ENCODE measurements around the gene HOXA4. TPM values are rescaled to one million over a fixed set of nuclear protein-coding genes. Genes with fewer than 3 reads are reported as not detected.

Gene HOXA4
- total RNA-seq, 4 donors from 2014 or later, result 1.3 to 2.9 (median 2.0) TPM

DNA sequence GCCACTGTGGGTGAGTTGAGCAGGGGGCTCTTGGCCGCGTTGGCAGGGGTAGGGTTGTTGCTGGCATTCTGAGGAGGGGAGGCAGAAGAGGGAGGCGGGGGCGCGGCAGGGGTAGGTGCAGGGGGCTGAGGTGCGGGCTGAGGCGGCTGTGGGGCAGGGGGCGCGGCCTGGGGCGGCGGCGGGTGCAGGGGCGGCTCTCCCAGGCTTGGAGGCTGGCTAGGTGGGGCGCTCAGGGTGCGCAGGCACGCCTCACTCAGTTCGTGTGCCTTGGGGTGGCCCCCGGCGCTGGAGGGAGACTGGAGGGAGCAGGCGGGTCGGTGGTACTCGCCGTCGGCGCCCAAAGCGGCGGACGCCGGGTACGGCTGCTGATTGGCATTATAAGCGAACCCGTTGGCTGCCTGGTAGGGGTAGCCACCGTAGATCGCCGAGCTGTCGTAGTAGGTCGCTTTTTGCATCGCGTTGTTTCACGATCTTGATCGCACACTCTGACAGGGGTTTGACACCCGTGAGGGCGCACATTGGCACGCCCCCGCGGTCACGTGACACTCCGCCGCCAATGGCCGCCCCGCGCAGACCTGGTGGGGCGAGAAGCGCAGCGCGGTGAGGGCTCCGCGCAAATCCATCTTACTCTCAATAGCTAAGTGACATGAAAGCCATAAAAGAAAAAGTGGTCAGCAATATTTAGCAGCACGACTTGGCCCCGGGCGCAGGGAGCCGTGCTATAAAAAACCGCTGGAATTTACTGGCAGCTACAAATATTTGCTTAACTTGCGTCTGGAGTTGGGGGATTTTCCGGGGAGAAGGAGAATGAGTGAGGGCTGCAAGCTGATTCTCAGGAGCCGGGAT lies 20.1 kb downstream of the HOXA4 start:
- WGBS, 2 donors, result 69% methylated on average over 60 to 66 of the region's 66 CpGs
- intact Hi-C loops (cut with DNase I; ENCODE audit: low total_unique reads), result no loop called here
- H3K4me3 ChIP-seq (ENCODE audit: low read depth, poor library complexity, severe bottlenecking), result no peak overlapping the region
- TF ChIP-seq, protein P1, sequence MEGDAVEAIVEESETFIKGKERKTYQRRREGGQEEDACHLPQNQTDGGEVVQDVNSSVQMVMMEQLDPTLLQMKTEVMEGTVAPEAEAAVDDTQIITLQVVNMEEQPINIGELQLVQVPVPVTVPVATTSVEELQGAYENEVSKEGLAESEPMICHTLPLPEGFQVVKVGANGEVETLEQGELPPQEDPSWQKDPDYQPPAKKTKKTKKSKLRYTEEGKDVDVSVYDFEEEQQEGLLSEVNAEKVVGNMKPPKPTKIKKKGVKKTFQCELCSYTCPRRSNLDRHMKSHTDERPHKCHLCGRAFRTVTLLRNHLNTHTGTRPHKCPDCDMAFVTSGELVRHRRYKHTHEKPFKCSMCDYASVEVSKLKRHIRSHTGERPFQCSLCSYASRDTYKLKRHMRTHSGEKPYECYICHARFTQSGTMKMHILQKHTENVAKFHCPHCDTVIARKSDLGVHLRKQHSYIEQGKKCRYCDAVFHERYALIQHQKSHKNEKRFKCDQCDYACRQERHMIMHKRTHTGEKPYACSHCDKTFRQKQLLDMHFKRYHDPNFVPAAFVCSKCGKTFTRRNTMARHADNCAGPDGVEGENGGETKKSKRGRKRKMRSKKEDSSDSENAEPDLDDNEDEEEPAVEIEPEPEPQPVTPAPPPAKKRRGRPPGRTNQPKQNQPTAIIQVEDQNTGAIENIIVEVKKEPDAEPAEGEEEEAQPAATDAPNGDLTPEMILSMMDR (IDR thresholded peaks at IDR 0.05), result no peak
- TF ChIP-seq POLR2A (IDR thresholded peaks at IDR 0.05), result no peak
- DNase-seq (ENCODE audit: low spot score in 2 of 2), result peak in 1 of 2 donors; percentile 84

DNA sequence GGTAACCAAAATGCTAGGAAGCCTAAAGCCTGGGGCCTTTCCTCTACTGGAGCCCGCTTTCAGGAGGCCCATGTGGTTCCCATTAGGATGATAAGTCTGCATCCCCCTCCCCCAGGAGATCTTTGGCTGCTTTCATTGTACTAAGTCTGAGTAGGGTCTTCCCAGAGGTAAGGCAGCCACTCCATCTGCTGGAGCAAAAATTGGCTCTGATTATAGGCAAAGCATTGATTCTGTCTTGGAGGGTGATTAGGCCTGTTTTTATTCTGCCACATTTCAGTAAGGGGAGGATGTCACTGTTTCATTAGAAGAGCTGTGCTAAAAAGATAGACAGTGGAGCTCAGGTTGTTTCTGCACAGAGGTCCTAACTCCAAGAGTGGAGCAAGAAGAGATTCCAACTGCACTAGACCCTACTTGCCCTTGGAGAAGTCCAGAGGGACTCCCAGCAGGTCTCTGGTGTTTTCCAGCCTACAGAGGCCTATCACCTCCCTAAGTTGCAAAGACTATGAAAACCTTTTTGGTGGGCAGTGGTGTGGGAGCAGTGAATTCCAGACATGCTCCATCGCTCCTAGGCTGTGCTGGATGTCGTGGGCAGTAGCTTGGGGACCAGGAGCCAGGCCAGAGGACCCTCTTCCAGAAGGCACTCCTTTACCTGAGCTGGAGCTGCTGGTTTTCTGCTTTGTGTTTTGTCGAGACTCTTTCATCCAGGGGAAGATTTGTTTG lies 20.9 kb downstream of the HOXA4 start:
- intact Hi-C loops (cut with DNase I; ENCODE audit: low total_unique reads), result no loop called here

DNA sequence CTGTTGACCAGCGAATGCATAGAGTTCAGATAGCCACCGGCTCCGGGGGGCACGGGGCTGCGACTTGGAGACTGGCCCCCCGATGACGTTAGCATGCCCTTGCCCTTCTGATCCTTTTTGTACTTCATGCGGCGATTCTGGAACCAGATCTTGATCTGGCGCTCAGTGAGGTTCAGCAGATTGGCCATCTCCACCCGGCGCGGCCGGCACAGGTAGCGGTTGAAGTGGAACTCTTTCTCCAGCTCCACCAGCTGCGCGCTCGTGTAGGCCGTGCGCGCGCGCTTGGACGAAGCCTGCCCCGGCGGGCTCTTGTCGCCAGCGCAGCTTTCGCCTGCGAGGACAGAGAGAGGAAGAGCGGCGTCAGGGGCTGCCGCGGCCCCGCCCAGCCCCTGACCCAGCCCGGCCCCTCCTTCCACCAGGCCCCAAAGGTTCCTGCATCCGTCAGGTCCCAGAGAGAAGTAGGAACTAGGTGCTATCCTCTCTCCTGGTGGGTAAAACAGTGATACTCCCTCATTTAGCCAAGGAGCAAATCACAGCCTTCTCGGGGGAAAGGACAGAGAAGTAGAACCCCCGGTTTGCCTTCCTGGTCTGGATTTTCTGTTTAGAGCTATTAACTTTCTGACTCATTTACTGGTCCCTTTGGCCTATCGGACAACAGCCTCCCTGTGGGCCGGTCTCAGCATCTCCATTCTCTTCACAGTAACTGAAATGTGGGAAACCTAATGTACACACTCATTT lies 22.0 kb downstream of the HOXA4 start:
- TF ChIP-seq, protein P1 (IDR thresholded peaks at IDR 0.05), result no peak
- TF ChIP-seq POLR2A (IDR thresholded peaks at IDR 0.05), result no peak
- 89% methylated on average over 40 to 41 of the region's 41 CpGs for WGBS, 2 donors
- DNase-seq (ENCODE audit: low spot score in 2 of 2), result peak in 1 of 2 donors; percentile 85
- H3K4me3 ChIP-seq (ENCODE audit: low read depth, poor library complexity, severe bottlenecking), result no peak overlapping the region
- intact Hi-C loops (cut with DNase I; ENCODE audit: low total_unique reads), result no loop called here

More for the DNA sequence above, 20.9 kb downstream of the HOXA4 start:
- 81 to 91% methylated on average over 4 of the region's 4 CpGs for WGBS, 2 donors
- DNase-seq (ENCODE audit: low spot score in 2 of 2), result no peak
- H3K4me3 ChIP-seq (ENCODE audit: low read depth, poor library complexity, severe bottlenecking), result no peak overlapping the region
- TF ChIP-seq, protein P1 (IDR thresholded peaks at IDR 0.05), result no peak
- no peak for TF ChIP-seq POLR2A (IDR thresholded peaks at IDR 0.05)

DNA sequence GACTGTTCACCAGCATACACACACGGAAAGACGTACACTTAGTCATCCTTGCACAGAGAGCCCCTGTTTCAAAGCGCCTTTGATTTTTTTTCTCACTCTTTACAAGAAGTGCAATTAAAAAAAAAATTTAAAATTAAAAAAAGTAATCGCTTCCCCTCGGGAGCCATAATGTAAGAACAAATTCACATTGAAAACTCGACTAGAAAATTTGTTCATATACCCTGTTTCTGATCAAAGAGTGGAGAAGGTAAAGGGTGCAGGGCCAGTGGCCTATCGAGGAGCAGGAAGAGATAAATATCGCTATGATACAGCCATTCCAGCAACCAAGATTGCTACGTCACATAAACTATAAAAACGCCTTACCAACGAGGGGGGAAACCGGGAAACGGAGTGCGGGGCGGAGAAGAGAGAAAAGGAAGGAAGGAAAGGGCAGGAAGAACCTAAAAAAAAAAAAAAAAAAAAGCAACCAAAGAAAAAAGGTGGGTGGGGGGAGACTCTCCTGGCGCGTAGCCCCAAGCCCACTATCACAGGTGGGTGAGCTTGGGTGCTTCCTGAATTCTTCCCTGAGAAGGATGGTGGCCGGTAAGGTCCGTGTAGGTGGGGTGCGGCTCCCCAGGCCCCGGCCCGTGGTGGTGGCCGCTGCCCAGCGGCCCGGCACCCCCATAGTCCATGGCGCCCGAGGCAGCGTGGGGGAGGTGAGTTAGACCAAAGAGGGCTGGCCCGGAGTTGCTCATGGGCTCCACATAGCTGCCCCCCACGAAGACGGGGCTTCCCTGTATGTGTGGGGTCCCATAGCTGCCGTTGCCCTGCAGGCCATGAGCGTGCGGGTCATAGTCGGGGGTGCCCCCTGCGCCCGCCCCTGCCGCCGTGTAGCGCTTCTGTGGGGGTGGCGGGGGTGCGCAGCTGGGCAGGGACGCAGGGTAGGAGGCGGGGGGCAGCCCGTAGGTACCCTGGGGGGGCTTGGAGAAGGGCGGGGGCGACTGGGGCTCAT lies 22.9 kb downstream of the HOXA4 start:
- peak in 1 of 2 donors; percentile 83 for DNase-seq (ENCODE audit: low spot score in 2 of 2)
- no peak overlapping the region for H3K4me3 ChIP-seq (ENCODE audit: low read depth, poor library complexity, severe bottlenecking)
- intact Hi-C loops (cut with DNase I; ENCODE audit: low total_unique reads), result no loop called here
- TF ChIP-seq POLR2A (IDR thresholded peaks at IDR 0.05), result no peak
- TF ChIP-seq, protein P1 (IDR thresholded peaks at IDR 0.05), result no peak
- WGBS, 2 donors, result 78 to 79% methylated on average over 38 to 40 of the region's 47 CpGs

DNA sequence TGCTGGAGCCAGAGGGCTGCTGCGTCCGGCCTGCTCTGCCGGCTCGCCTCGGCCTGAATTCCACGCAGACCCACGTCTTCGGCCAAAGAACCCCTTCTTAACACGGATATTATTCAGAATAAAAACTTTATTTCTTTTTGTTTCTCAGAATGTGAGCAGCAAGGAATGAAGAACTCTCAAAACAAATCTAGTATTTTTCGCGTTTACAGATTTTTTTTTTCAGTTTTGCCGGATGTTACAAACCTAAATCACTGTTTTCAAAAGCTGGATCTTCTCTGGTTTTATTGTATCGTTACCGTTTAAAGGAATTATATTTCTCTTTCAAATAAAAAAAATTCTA lies 23.7 kb downstream of the HOXA4 start:
- H3K4me3 ChIP-seq (ENCODE audit: low read depth, poor library complexity, severe bottlenecking), result no peak overlapping the region
- intact Hi-C loops (cut with DNase I; ENCODE audit: low total_unique reads), result no loop called here

More for the DNA sequence above, 23.7 kb downstream of the HOXA4 start:
- DNase-seq (ENCODE audit: low spot score in 2 of 2), result no peak
- WGBS, 2 donors, result 82 to 92% methylated on average over 14 of the region's 14 CpGs
- TF ChIP-seq POLR2A (IDR thresholded peaks at IDR 0.05), result no peak
- TF ChIP-seq, protein P1 (IDR thresholded peaks at IDR 0.05), result no peak
